Neuronal stem cell (in vitro differentiated cells): ENCODE results near the gene DAB2.

Experiments used
- DNase-seq: peaks from one replicate; pipeline ENCODE4 v3.0.0-alpha.2; 2013; ENCODE audit warnings: low spot score
- H2AFZ ChIP-seq: one replicate; pipeline ENCODE4 v1.6.1; 2013; ENCODE audit warnings: mild to moderate bottlenecking, low read length, inconsistent platforms
- H2AK5ac ChIP-seq: 2 replicates; pipeline ENCODE4 v1.6.1; 2013; ENCODE audit warnings: low read depth, mild to moderate bottlenecking, inconsistent platforms, low read length, moderate library complexity, mixed read lengths
- H2BK120ac ChIP-seq: 2 replicates; pipeline ENCODE4 v1.6.1; 2013; ENCODE audit warnings: low read depth, mild to moderate bottlenecking, inconsistent platforms, low read length, moderate library complexity, mixed read lengths
- H2BK12ac ChIP-seq: one replicate; pipeline ENCODE4 v1.6.1; 2013; ENCODE audit warnings: low read length, inconsistent platforms
- H2BK15ac ChIP-seq: 2 replicates; pipeline ENCODE4 v1.6.1; 2013; ENCODE audit warnings: mild to moderate bottlenecking, low read length, inconsistent platforms, mixed read lengths
- H2BK5ac ChIP-seq: one replicate; pipeline ENCODE4 v1.6.1; 2013; ENCODE audit warnings: inconsistent platforms, mild to moderate bottlenecking, low read length, moderate library complexity
- H3K14ac ChIP-seq: one replicate; pipeline ENCODE4 v1.6.1; 2013; ENCODE audit warnings: low read length, inconsistent platforms
- H3K18ac ChIP-seq: 2 replicates; pipeline ENCODE4 v1.6.1; 2013; ENCODE audit warnings: low read length, inconsistent platforms
- H3K23ac ChIP-seq: 2 replicates; pipeline ENCODE4 v1.6.1; 2013; ENCODE audit warnings: low read depth, mild to moderate bottlenecking, mixed read lengths, low read length, inconsistent platforms; ENCODE audit not compliant: poor library complexity
- H3K27ac ChIP-seq: replicated peaks from 3 replicates; pipeline ENCODE4 v1.5.1; 2013; ENCODE audit warnings: low read length, inconsistent platforms
- H3K27me3 ChIP-seq, 3 experiments: 2 replicates each; pipeline ENCODE4 v1.6.1; 2013; ENCODE audit warnings: low read length in 3 of 3, mild to moderate bottlenecking in 2 of 3, inconsistent platforms in 1 of 3, low read depth in 1 of 3, mixed read lengths in 1 of 3, moderate library complexity in 1 of 3; ENCODE audit not compliant: control insufficient read depth in 3 of 3, insufficient read depth in 3 of 3
- H3K36me3 ChIP-seq, 2 donors: replicated peaks in 1 of 2; 2 replicates each; pipeline ENCODE4 v1.6.1; 2013; ENCODE audit warnings: low read length in 2 of 2; ENCODE audit not compliant: control insufficient read depth in 2 of 2, insufficient read depth in 2 of 2
- H3K4ac ChIP-seq: 2 replicates; pipeline ENCODE4 v1.6.1; 2013; ENCODE audit warnings: inconsistent platforms, mild to moderate bottlenecking, low read length, moderate library complexity
- H3K4me1 ChIP-seq, 2 donors: 1 replicate in 1 of 2; 2 replicates in 1 of 2; pipeline ENCODE4 v1.6.1; 2013; ENCODE audit warnings: low read length in 2 of 2, low read depth in 1 of 2; ENCODE audit not compliant: control insufficient read depth in 2 of 2, insufficient read depth in 1 of 2
- H3K4me2 ChIP-seq: one replicate; pipeline ENCODE4 v1.6.1; 2013; ENCODE audit warnings: mild to moderate bottlenecking, low read length, inconsistent platforms; ENCODE audit not compliant: insufficient read depth, poor library complexity, severe bottlenecking
- H3K4me3 ChIP-seq, 2 donors: 2 replicates each; pipeline ENCODE4 v1.5.1; 2013; ENCODE audit warnings: low read length in 2 of 2, mild to moderate bottlenecking in 2 of 2, inconsistent platforms in 1 of 2, moderate library complexity in 1 of 2
- H3K79me1 ChIP-seq: one replicate; pipeline ENCODE4 v1.6.1; 2013; ENCODE audit warnings: low read depth, mild to moderate bottlenecking, inconsistent platforms, low read length, moderate library complexity
- H3K9ac ChIP-seq: one replicate; pipeline ENCODE4 v1.6.1; 2013; ENCODE audit warnings: mild to moderate bottlenecking, low read depth, low read length, inconsistent platforms; ENCODE audit not compliant: poor library complexity
- H3K9me3 ChIP-seq, 2 donors: replicated peaks in 1 of 2; 2 replicates each; pipeline versions ENCODE3 to v1.6.1; 2013; ENCODE audit warnings: low read length in 2 of 2, mild to moderate bottlenecking in 2 of 2, inconsistent platforms in 1 of 2, low read depth in 1 of 2, mixed read lengths in 1 of 2, moderate library complexity in 1 of 2; ENCODE audit not compliant: control insufficient read depth in 2 of 2, insufficient read depth in 1 of 2
- H4K8ac ChIP-seq: one replicate; pipeline ENCODE4 v1.6.1; 2013; ENCODE audit warnings: low read depth, mild to moderate bottlenecking, inconsistent platforms, low read length, moderate library complexity
- H4K91ac ChIP-seq: one replicate; pipeline ENCODE4 v1.6.1; 2013; ENCODE audit warnings: low read length, low read depth, mild to moderate bottlenecking, inconsistent platforms; ENCODE audit not compliant: poor library complexity
- WGBS, 2 donors: extraction: QIAGEN DNeasy Blood & Tissue Kit; methylation state at CpG; one replicate each; pipeline ENCODE4 v1.1.7; 2013; ENCODE audit warnings: missing lambda C conversion rate in 2 of 2, mixed read lengths in 1 of 2; ENCODE audit not compliant: insufficient read length in 2 of 2, insufficient replicate concordance in 1 of 2; ENCODE audit errors: extremely low coverage in 2 of 2; 5-methylcytosine and 5-hydroxymethylcytosine counted together

The DAB2 gene

GRCh38 chr5:39452846-39453245 is 28.1 kb upstream of the DAB2 start:
- Histone ChIP-seq H4K91ac (no peak overlapping the region), H2BK12ac (no peak overlapping the region), H2BK5ac (no peak overlapping the region), H2AK5ac (no peak overlapping the region), H3K9me3 (no peaks in the 10 kb centered on the region), H3K4ac (no peak overlapping the region), H3K27me3 (no peaks in the 10 kb centered on the region), H3K23ac (no peak overlapping the region), H3K27ac (no peak overlapping the region), H2AFZ (no peak overlapping the region), H2BK120ac (no peak overlapping the region), H4K8ac (no peak overlapping the region), H3K79me1 (no peaks in the 10 kb centered on the region), H3K9ac (no peak overlapping the region), H2BK15ac (no peak overlapping the region), H3K14ac (no peak overlapping the region), H3K4me3 (no peak overlapping the region), H3K18ac (no peak overlapping the region), H3K4me1 (no peaks in the 10 kb centered on the region), H3K4me2 (no peak overlapping the region), H3K36me3 (no peaks in the 10 kb centered on the region)
- no peak for DNase-seq
- no CpG with 5 or more reads among the region's 2 CpGs for WGBS, 2 donors

DNA sequence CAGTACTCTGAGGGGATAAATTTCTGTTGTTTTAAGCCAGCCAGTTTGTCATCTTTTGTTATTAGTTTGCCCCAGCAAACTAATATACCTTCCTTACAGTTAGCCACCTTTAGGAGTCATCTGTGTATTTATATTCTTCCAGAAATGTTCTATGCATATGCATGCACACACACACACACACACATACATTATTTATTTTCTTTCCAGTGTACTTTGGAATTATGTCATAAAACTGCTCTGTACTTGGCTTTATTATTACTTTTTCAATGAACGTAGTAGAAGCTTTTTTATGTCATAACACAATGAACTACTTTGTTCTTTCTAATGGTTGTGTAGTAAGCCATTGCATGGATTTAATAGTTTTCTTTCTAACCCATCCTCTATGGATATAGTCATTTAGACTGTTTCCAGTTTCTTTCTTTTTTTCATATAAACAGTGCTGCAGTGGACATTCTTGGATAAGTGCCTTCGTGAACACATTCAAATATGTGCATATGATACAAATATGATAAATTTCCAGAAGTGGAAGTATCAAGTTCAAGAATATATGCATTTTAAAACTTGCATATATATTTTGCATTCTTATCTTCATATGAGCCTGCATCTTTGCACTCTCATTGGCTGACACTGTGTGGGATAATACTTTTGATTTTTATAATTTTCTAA is 26.6 kb upstream of the DAB2 start:
- Histone ChIP-seq H3K4me1 (no peaks in the 10 kb centered on the region), H3K18ac (no peak overlapping the region), H2AFZ (no peak overlapping the region), H2BK12ac (no peak overlapping the region), H3K4ac (no peak overlapping the region), H4K8ac (no peak overlapping the region), H3K4me2 (no peak overlapping the region), H3K14ac (no peak overlapping the region), H3K23ac (no peak overlapping the region), H3K27ac (no peak overlapping the region), H2BK15ac (no peak overlapping the region), H3K4me3 (no peak overlapping the region), H2BK120ac (no peak overlapping the region), H3K36me3 (no peaks in the 10 kb centered on the region), H3K79me1 (no peaks in the 10 kb centered on the region), H2AK5ac (no peak overlapping the region), H3K27me3 (no peaks in the 10 kb centered on the region), H4K91ac (no peak overlapping the region), H3K9ac (no peak overlapping the region), H2BK5ac (no peak overlapping the region), H3K9me3 (no peaks in the 10 kb centered on the region)
- no peak for DNase-seq
- WGBS, 2 donors = no CpG with 5 or more reads among the region's 2 CpGs

- H3K4me1 ChIP-seq = no peaks in the 10 kb centered on the region
- H4K91ac ChIP-seq = no peak overlapping the region
- no peak overlapping the region for H3K18ac ChIP-seq
- no peak overlapping the region for H3K23ac ChIP-seq
- no peak for DNase-seq
- no peak overlapping the region for H3K4me2 ChIP-seq
- H2AFZ ChIP-seq = no peak overlapping the region
- no peak overlapping the region for H3K4me3 ChIP-seq
- no peak overlapping the region for H2AK5ac ChIP-seq
- H3K27me3 ChIP-seq = no peaks in the 10 kb centered on the region
- no peaks in the 10 kb centered on the region for H3K79me1 ChIP-seq
- no peak overlapping the region for H2BK5ac ChIP-seq
- H3K36me3 ChIP-seq = no peaks in the 10 kb centered on the region
- H3K14ac ChIP-seq = no peak overlapping the region
- H3K9me3 ChIP-seq = no peaks in the 10 kb centered on the region
- no peak overlapping the region for H3K9ac ChIP-seq
- H3K4ac ChIP-seq = no peak overlapping the region
- no peak overlapping the region for H2BK120ac ChIP-seq
- H2BK12ac ChIP-seq = no peak overlapping the region
- H4K8ac ChIP-seq = no peak overlapping the region
- H3K27ac ChIP-seq = no peak overlapping the region
- WGBS, 2 donors = no CpG with 5 or more reads among the region's 3 CpGs
- no peak overlapping the region for H2BK15ac ChIP-seq
Measured at GRCh38 chr5:39450487-39450886, 25.7 kb upstream of the DAB2 start.

DNA sequence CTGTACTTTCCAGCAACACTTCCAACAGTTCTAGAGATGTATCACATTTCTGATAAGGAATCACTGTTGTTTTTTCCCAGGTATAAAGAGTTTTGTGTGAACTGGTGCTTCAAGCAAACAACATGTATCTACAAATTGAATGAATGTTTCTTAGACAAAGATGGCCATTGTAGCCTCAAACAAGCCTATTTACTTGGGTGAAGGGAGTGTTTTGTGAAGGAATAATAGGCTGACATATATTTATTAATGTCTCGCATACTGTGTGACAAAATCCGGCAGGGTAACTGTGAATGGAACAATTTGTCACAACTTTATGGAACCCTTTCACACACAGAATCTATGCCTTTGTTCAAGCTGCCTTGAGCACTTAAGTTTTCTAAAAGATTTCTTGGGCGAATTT is 24.8 kb upstream of the DAB2 start:
- Histone ChIP-seq H3K79me1 (no peaks in the 10 kb centered on the region), H3K36me3 (no peaks in the 10 kb centered on the region), H3K4me2 (no peak overlapping the region), H3K27me3 (no peaks in the 10 kb centered on the region), H2BK120ac (no peak overlapping the region), H2BK5ac (no peak overlapping the region), H3K4me1 (no peaks in the 10 kb centered on the region), H4K91ac (no peak overlapping the region), H3K9me3 (no peaks in the 10 kb centered on the region), H2AK5ac (no peak overlapping the region), H3K27ac (no peak overlapping the region), H4K8ac (no peak overlapping the region), H3K9ac (no peak overlapping the region), H3K4me3 (no peak overlapping the region), H3K14ac (no peak overlapping the region), H3K4ac (no peak overlapping the region), H3K23ac (no peak overlapping the region), H2BK12ac (no peak overlapping the region), H3K18ac (no peak overlapping the region), H2BK15ac (no peak overlapping the region), H2AFZ (no peak overlapping the region)
- WGBS, 2 donors = no CpG with 5 or more reads among the region's 3 CpGs
- no peak for DNase-seq
